ENCODE data around the gene KATNAL1.

Gene KATNAL1

GRCh38 chr13:30307194-30307970 lies at the start of gene KATNAL1:
KATNAL1 (minus strand) TSS chr13:30307551; CDS start chr13:30283777, 23,774 bp downstream.
- DNase-seq (ENCODE audit: low spot score): peak; percentile 93

DNA sequence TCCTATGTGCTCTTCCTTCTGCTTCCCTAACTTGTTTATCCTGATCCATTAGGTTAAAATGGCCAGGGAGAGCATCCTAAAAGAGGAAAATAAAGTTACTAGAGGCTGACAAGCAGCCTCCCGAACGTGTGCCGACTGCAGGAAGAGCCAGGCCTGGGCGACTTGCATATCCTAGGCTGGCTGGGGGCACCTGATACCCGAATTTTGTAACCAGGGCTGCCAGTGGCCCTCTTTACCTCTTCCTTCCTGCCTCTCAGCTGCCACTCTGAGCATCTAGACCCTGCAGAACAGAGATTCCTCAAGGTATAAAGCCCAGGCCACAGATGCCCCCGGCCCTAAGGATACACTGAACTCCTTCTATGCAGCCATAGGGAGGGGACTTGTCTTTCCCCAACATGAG lies 48.5 kb upstream of the KATNAL1 start:
- DNase-seq (ENCODE audit: low spot score): no peak

- no peak for DNase-seq (ENCODE audit: low spot score)
Measured at GRCh38 chr13:30355384-30355699, 48.0 kb upstream of the KATNAL1 start.

- no peak for DNase-seq (ENCODE audit: low spot score)
Measured at GRCh38 chr13:30354493-30355383, 47.4 kb upstream of the KATNAL1 start.

GRCh38 chr13:30353471-30354215 lies 46.3 kb upstream of the KATNAL1 start:
- DNase-seq (ENCODE audit: low spot score): no peak

- DNase-seq (ENCODE audit: low spot score): no peak
Measured at GRCh38 chr13:30353060-30353459, 45.7 kb upstream of the KATNAL1 start.

GRCh38 chr13:30352121-30352520 lies 44.8 kb upstream of the KATNAL1 start:
- DNase-seq (ENCODE audit: low spot score): no peak

- DNase-seq (ENCODE audit: low spot score): no peak
Measured at GRCh38 chr13:30346789-30347167, 39.4 kb upstream of the KATNAL1 start.

DNA sequence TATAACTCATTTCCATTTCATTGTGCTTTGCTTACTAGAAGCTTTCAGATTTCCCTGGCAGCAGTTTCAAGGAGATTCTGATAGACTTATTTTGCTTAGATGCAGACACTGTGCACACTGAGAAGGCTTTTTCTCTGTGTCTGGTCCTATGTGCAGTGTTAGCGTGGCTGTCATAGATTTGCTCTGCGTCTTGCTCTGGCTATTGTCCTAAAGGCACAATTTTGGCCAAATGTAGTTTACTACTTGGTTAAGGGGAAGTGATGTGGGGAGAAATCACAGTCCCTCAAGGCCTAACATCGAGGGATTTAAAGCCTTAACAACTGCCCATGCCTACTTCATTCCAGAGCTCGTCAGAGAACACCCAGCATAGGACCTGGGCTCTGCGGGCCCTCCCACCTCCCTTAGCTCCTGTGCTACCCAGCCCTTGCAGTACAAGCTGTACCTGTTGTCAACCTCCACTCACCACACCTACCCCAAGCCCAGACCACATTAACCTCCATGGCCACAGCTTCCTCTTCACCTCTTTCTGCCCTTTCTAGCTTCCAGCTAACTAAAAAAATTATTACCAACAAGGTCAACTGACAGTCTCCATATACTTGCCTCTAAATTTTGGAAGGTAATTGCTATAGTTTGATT lies 38.9 kb upstream of the KATNAL1 start:
- DNase-seq (ENCODE audit: low spot score): no peak

DNA sequence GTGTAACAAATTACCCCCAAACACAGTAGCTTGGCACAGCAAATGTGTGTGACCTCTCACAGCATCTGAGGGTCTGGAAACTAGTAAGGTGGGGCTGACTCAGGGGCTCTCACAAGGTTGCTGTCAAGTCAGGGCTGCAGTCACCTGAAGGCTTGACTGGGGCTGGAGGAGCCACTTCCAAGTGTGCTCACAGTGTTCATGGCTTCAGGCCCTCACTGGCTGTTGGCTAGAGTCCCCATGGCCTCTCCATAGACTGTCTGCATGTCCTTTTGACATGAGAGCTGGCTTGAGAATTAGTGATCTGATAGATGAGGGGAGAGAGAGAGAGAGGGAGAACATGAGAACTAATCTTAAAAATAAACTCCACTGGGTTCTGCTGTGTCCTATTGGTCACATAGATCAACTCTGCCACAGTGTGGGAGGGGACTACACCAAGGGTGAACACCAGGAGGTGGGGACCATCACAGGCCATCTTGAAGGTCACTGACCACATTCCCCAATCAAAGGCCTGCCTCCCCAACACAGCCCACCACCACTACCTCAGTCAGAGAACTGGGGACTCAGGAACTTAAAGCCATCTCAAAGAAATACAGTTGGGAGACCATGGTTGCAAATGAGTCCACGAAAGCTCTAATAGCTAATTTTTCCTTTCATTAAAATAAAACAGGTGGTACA lies 38.2 kb upstream of the KATNAL1 start:
- no peak for DNase-seq (ENCODE audit: low spot score)

DNA sequence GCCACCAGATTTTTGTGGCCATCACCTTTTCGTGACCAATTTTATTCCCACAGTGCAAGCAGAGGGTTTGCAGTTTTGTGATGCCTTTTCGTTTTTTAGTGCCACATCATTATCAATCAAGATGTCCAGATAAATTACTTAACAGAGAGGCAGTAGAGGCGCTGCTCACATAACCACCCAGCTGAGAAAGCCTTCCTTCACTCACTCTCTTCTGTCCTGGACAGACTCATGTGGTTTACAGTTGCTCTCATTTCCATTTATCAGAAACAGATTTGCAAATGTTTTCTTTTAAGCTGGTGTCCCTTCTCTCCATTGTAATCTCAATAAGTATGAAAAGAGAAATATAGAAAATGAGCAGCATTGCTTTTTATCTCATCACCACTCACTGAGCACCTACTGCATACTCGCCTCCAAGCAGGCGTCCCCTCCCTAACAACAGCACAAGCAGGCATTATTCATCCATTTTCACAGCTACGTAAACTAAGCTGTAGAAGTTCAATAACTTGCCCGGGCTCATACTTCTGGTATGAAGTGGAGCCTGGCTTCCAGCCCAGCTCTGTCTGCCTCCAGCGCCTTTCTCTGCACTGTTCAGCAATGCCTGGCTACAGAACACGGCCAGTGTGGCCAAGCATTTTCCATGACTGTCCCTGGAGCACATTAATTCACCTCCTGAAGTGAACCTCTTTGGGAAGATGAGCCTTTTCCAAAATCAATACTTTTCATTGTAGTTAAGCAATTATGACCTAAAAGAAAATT lies 34.6 kb upstream of the KATNAL1 start:
- peak; percentile 81 for DNase-seq (ENCODE audit: low spot score)

- DNase-seq (ENCODE audit: low spot score): no peak
Measured at GRCh38 chr13:30340331-30341250, 33.2 kb upstream of the KATNAL1 start.

DNA sequence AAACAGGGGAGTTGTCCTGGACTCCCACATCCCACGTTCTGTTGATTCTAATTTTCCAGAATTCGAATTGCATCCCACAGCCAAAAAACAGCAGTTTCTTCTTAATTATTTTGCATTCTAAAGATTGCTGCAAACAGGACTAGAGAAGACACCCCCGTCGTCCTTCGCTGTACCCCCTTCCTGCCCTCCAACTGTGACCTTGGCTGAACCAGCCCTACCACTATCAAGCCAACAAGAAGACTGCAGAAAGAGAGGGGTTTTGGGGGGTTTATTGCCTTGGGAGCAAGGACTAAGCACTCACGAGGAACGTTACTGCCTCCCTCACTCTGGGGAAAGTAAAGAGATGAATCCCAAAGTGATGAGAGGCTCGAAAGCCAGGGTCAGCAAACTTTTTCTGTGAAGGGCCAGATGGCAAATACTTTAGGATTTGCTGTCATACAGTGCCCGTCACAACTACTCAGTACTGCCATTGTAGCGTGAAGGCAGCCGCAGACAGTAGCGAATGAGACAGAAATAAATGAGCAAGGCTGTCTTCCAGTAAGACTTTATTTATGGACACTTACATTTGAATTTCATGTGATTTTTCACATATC lies 32.5 kb upstream of the KATNAL1 start:
- no peak for DNase-seq (ENCODE audit: low spot score)

GRCh38 chr13:30338952-30339351 lies 31.6 kb upstream of the KATNAL1 start:
- no peak for DNase-seq (ENCODE audit: low spot score)

DNA sequence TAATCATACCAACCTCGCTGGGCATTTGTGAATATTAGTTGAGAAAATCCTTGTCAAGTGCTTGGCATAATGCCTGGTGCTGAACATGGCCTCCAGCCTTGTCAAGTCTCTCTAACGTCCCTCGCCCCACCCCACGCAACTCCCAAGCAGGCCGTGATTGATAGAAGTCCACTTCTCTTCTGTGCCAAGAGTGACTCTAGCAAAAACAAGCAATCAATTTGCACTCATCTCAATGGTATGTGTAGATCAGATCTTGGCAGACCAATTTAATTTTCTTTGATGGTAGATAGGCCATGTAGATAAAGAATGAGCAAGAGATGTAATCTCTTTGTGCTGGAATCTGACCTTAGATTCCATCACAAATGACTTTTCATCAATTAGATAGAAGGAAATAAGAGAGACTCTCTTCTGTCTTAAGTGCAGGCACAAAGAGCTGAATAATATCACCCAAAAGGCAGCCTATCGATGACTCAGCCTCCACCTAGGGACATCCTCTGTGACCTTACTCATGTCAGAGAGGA lies 31.0 kb upstream of the KATNAL1 start:
- no peak for DNase-seq (ENCODE audit: low spot score)

GRCh38 chr13:30337061-30337610 lies 29.8 kb upstream of the KATNAL1 start:
- DNase-seq (ENCODE audit: low spot score): no peak

- peak; percentile 50 for DNase-seq (ENCODE audit: low spot score)
Measured at GRCh38 chr13:30334663-30335386, 27.5 kb upstream of the KATNAL1 start.

DNA sequence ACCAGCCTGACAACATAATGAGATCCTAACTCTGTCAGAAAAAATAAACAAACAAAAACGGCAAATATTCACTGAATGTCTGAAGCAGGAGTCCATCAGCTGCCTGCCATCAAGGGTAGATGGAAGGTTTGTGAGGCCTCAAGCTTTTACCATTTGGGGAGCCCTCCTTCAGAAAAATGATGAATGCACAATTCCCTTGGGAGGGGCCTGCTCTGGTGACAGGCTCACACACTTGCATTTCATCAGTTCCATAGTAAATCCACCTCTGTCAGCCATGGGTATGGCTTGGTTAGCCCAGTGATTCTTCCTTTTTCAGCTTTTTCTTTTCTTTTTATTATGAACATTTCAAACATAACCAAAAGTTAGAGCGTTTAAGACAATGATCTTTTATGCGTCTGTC lies 26.3 kb upstream of the KATNAL1 start:
- no peak for DNase-seq (ENCODE audit: low spot score)
